Activated T-helper 1 cell treated with Interleukin-2 at 50 U/mL for 16 hours (primary cell): ENCODE data around the gene MOB3B.

ENCODE experiments used
- DNase-seq: peaks from one replicate; pipeline ENCODE4 v3.0.0-alpha.2; 2020; ENCODE audit warnings: low read depth

Gene MOB3B

DNA sequence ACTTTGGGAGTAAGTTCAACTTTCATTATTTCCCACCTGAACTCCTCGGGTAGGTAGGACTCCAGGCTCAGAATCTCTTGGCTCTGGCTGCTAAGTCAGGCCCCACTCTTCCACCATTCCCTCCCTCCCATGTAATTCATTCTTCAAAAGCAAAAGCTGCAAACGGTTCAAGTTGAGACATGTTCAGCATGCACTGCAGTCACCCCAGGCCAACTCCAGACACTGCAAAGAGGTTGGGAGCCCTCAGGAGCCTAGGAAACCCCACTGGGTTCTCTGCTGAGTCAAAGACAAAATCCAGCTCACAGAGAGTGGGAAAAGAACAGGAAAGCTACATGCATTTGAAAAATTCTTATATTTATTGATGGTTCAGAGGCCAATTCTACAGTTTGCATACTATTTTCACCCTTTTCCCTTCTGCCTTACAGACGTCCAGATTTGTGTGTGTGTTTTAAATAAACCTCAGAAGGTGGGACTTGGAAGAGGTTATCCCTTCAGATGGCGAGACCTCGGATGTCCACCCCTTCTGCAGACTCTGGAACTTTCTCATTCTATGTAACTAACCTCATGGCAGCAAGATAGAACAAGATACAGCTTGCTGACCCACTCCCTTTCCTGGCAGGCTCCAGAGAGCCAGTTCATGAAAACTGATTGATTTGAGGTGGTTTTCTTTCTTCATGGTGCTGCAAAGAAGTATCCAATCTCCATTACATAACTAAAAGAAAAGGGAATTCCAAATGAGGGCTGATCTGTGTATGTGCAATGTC, 167.0 kb downstream of the MOB3B start:
- DNase-seq: no peak

- DNase-seq: no peak
These were observed 168.1 kb downstream of the MOB3B start for GRCh38 chr9:27361492-27361891.

GRCh38 chr9:27359763-27360162, 169.9 kb downstream of the MOB3B start:
- DNase-seq: no peak

DNA sequence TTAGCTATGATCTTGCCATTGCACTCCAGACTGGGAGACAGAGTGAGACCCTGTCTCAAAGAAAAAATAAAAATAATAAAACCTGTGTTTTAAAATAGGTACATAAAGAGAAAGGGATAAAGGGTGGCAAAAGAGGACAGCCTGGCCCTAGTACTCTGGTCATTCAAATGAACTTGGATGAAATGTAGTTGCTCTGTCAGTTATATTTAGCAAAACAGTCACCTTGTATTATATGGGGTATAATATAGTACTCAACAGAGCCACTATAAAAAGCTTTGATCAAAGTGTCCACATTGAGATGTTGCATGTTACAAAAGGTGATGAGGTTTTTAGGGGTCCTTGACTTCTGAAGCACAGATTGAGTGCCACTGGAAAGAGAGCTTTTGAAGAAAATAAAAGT, 171.6 kb downstream of the MOB3B start:
- DNase-seq: no peak

DNA sequence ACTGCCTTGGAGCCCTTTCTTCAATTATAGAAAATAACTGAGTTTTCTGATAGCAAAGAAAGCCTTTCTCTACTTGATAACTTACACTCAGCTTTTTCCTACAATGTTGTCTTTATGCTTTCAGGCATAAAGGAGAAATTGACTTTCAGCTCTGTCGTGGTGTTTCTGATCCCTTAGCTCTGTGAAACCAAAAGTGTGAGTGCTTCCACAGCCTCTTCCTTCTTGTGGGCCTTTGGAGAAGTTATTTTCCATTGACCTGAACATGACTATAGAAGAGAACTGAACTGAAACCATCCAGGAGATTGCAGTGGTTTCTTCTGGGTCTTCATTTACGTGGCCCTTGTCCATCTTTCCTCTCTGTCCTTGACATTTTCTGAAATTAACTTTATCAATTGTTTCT, 173.2 kb downstream of the MOB3B start:
- DNase-seq: no peak

GRCh38 chr9:27355166-27355565, 174.4 kb downstream of the MOB3B start:
- DNase-seq: no peak

- DNase-seq: no peak
These were observed 176.0 kb downstream of the MOB3B start for GRCh38 chr9:27353474-27354229.

DNA sequence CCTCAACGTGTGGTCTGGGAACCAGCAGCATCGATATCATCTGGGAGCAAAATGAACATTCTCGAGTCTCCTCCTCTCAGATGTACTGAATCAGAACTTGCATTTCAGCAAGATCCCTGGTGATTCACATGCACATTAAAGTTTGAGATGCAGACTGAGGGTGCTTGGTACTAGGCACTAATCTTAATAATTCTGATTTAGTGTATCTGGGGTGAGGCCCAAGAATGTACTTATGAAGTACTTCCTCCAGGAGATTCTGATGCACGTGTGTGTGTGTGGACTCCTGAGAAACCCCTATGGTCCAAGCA, 176.5 kb downstream of the MOB3B start:
- no peak for DNase-seq

DNA sequence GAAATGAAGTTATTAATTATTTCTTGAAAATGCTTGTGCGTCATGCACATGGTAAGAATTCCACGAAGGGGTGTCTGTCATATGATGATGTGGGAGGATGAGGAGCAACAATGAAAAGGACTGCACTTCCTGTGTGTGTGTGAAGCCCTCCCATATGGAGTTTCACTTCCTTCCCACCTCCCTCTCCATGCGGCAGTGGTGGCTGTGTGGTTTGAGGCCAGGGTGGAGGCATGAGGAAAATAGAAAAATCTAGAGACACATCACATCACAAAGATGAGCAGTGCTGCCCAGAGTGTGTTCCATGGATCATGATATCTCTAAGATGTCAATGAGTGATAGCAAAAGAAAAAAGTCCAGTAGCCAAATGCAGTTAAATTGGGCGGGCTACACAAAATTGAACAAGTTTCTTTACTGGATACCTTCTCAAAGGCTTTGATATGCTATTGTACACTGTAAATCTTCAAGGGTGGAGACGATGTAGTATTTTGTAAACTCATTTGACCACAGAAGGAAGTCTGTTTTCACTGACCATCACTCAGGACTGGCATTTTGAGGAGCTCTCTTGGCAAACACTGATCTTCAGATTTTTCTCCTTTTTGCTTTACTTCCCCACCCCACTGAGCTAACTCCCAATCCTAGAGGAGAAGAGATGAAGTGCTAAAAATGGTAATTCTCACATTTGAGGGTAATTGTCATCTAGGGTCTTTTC, 177.0 kb downstream of the MOB3B start:
- no peak for DNase-seq

DNA sequence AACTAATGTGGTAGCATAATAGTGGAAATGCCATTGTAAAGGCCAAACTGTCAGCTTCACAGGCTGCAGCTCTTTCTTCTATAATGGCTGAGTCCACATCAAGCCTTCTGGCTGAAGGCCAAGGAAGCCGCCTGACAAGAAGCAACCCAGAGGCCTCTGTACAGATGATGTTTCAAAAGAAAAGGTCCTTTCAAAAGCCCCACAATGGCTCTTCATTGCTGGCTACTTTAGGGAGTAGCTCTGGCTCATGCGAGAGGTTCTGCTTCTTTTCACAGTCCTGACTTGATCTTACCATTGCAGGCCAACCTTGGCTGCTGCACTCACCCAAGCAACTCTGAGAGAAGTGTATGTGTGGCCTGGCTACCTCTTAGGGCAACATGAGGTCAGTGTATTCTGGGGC, 178.2 kb downstream of the MOB3B start:
- no peak for DNase-seq

GRCh38 chr9:27350382-27350976, 179.1 kb downstream of the MOB3B start:
- DNase-seq: no peak

- DNase-seq: no peak
These were observed 179.9 kb downstream of the MOB3B start for GRCh38 chr9:27349698-27350080.

DNA sequence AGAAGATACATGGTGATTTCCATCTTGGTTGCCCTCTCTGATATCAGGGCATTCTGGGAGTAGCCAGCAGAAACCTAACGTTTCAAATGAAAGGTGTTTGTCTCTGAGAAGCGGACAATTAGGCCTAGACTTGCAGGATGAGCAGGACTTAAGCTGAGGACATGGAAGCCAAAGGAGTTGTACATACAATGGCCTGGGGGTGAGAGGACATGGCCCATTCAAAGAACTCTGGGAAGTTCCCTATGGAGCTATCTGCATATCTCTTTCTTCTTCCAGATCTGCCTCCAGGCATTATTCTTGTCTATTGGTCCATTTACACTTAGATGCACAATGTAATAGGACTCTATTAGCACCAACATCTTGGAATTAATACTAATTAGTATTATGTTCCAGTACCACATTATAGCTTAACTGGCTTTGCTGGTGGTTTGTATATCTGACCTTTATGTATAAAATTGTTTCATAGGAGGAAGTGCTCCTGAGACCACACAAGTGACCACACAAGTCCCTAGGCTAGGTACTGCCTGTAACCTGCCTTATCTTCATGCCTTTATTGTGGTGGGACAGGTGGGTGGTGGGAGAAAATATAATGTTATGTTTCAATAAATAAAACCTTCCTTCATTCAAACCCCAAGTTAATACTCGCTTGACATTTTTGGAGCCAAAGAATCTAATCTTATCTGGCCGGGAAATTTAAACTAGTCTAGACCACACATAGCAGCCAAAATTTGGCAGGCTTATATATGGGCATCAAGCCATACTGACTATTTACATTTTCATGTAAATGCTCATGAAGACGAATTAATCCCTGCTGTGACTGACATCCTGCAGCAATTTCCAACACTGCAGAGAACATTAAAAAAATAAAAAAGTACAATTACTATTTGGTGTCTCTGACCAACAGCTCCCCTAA, 180.6 kb downstream of the MOB3B start:
- no peak for DNase-seq

DNA sequence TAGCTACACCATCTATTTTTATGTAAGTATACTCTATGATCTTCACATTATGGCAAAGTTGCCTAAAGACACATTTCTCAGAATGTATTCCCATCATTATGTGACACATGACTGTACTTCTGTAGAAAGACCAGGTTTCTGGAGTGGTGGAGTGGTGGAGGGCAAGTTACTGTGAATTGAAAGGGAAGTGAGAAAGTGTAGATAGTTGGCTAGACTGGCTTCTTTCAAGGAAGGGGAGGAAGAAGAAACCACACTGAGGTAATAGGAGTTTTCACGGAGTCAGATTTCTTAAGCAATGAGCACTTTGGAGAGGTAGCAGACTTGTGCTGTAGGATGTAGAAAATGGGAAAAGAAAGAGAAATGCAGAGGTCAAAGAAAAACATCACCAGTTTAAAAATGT, 181.7 kb downstream of the MOB3B start:
- no peak for DNase-seq

DNA sequence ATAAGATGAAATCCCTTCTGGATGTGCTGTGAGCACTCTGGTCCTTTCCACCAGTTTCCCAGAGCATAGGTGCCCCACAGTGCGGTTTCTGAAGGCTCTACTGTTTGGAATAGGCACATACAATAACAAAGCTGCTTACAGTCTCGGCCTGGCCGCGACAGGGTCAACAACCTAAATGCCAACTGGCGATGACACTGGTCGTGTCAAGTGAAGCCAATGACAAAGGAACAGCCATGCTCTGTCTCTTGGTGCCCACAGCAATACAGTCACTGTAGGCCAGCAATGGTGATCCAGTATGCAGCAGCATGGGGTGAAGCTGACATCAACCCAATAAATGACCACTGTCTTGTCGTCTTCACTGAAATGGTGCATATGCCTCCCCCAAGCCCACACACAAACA, 184.8 kb downstream of the MOB3B start:
- DNase-seq: no peak

GRCh38 chr9:27341545-27342294, 187.9 kb downstream of the MOB3B start:
- no peak for DNase-seq

DNA sequence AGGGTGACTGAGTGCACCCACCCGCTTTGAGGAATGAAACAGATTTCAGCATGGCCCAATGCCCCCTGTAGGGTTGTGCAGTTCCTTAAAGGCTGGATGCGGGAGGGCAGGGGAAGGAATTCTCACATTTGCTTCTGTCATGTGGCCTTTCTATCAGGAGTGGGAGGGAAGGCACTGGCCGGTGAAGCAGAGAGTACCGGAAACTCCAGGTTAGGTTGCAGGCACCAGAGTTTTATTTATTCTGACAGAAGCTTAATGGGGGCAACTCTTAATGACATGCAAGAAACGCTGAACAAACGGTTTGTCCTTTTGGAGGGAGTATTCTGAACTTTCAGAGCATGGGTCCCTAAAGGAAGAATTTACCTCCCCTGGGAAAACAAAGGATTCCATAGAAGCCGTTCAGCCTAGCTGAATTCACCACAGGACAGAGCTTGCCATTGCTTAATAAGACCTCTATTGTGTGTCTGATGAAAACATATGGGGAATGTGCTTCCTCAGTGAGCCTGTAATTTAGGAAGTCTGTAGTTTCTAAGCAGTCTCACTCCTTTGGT, 188.6 kb downstream of the MOB3B start:
- no peak for DNase-seq

GRCh38 chr9:27340285-27340674, 189.3 kb downstream of the MOB3B start:
- DNase-seq: no peak

GRCh38 chr9:27339661-27340284, 189.8 kb downstream of the MOB3B start:
- DNase-seq: no peak

DNA sequence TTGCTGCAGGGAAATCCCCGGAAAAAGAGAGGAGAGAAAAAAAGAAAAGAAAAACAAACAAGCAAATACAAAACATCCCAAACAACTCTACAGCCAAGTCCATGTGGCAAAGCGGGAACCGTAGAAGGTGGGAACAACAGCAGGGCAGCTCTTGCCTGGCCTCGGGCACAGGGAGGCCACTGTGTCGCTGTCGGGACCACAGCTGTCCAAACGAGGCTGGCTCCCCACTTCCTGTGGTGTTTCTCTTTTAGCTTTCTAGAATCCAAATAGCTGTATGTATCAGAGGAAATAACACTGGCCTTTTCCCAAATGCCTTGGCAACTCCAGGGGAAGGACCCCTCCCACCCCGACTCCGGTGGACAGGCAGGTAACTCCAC, 191.1 kb downstream of the MOB3B start:
- no peak for DNase-seq
